HG03045 (cell line): ENCODE measurements around the gene KRTAP3-1.

Experiments used
- ATAC-seq: cut with Tn5 transposase; IDR thresholded peaks from one replicate; pipeline ENCODE4 v1.9.1; 2021; ENCODE audit warnings: mild to moderate bottlenecking, moderate library complexity; ENCODE audit not compliant: unreplicated experiment

The KRTAP3-1 gene

GRCh38 chr17:40980596-40980995, 28.3 kb downstream of the KRTAP3-1 start:
- no peak for ATAC-seq

- no peak for ATAC-seq
Measured at GRCh38 chr17:40980117-40980516, 28.8 kb downstream of the KRTAP3-1 start.

GRCh38 chr17:40978575-40979151, 30.3 kb downstream of the KRTAP3-1 start:
- ATAC-seq, result no peak

- no peak for ATAC-seq
Measured at GRCh38 chr17:40975516-40975915, 33.4 kb downstream of the KRTAP3-1 start.

GRCh38 chr17:40974366-40974765, 34.6 kb downstream of the KRTAP3-1 start:
- ATAC-seq, result no peak

- ATAC-seq, result no peak
Measured at GRCh38 chr17:40967582-40967981, 41.3 kb downstream of the KRTAP3-1 start.

GRCh38 chr17:40966848-40967247, 42.1 kb downstream of the KRTAP3-1 start, which contains the start of gene KRT39:
Gene KRT39, minus strand, starts transcription at chr17:40966948. Its CDS starts 92 bp downstream, at chr17:40966856.
- no peak for ATAC-seq

GRCh38 chr17:40963838-40964237, 45.1 kb downstream of the KRTAP3-1 start:
- ATAC-seq, result no peak

- no peak for ATAC-seq
Measured at GRCh38 chr17:40962059-40962561, 46.8 kb downstream of the KRTAP3-1 start.

GRCh38 chr17:40961591-40961990, 47.3 kb downstream of the KRTAP3-1 start:
- no peak for ATAC-seq

GRCh38 chr17:40960144-40960543, 48.8 kb downstream of the KRTAP3-1 start:
- ATAC-seq, result no peak
